Uterus (tissue), 4 donors: Measurements from ENCODE around the gene PRAF2. TPM values are rescaled to one million over a fixed set of nuclear protein-coding genes. Genes with fewer than 3 reads are reported as not detected.
A peak's percentile ranks its signal among the peaks of the same experiment; 100 is the strongest.

ENCODE experiments used
- DNase-seq, 2 donors: peaks; one replicate each; pipeline ENCODE4 v3.0.0-alpha.2; 2019 to 2020
- H3K27ac ChIP-seq, 2 donors: fragments of 200-600 bp; sonication (generic); 1 replicate in 1 of 2; 2 replicates in 1 of 2; pipeline ENCODE4 v1.5.1; 2016 to 2018
- H3K27me3 ChIP-seq, 2 donors: fragments of 200-600 bp; sonication (generic); one replicate each; pipeline ENCODE4 v1.5.1; 2018 to 2019; ENCODE audit warnings: control low read depth in 1 of 2
- H3K36me3 ChIP-seq, 2 donors: fragments of 200-600 bp; sonication (generic); one replicate each; pipeline ENCODE4 v1.5.1; 2019; ENCODE audit warnings: control low read depth in 1 of 2
- H3K4me1 ChIP-seq, 2 donors: fragments of 200-600 bp; sonication (generic); one replicate each; pipeline ENCODE4 v1.5.1; 2018 to 2019; ENCODE audit warnings: control low read depth in 1 of 2
- H3K4me3 ChIP-seq, 2 donors: fragments of 200-600 bp; sonication (generic); 1 replicate in 1 of 2; 2 replicates in 1 of 2; pipeline ENCODE4 v1.5.1; 2018 to 2019; ENCODE audit warnings: mild to moderate bottlenecking in 1 of 2
- H3K9me3 ChIP-seq, 2 donors: fragments of 200-600 bp; sonication (generic); one replicate each; pipeline ENCODE4 v1.5.1; 2019; ENCODE audit warnings: control low read depth in 1 of 2
- POLR2A ChIP-seq, 2 donors: fragments of 450-650 bp; IDR thresholded peaks; one replicate each; pipeline ENCODE4 v1.6.1; 2016; ENCODE audit warnings: antibody characterized with exemption in 2 of 2, mild to moderate bottlenecking in 1 of 2, moderate library complexity in 1 of 2
- intact Hi-C: fragments of 100-400 bp; cut with DNase I; formaldehyde crosslinking; loops from one replicate; pipeline ENCODE4 v1.15.1; 2023; ENCODE audit warnings: low total_unique reads
- total RNA-seq, 4 donors: library from RNA; depleted of rRNA in 3 of 4; stranded (reverse); fragments of >200 nt in 3 of 4; gene quantifications; one replicate each; pipeline versions ENCODE4 v1.1.0 to v1.2.4, GENCODE V29; 2014 to 2023
- TF ChIP-seq, protein P1 (sequence below), 4 experiments: fragments of 200-600 bp in 2 of 4; fragments of 450-650 bp in 2 of 4; sonication (generic) in 2 of 4; IDR thresholded peaks; one replicate each; pipeline ENCODE4 v1.5.1; 2016 to 2019; ENCODE audit warnings: antibody characterized with exemption in 4 of 4, mild to moderate bottlenecking in 2 of 4, moderate library complexity in 1 of 4
- donor health status: DM: yes; HTN: yes; CAD: no.

The PRAF2 gene
- total RNA-seq, 4 donors from 2014 or later = 0.77 to 45.2 (median 23.8) TPM

DNA sequence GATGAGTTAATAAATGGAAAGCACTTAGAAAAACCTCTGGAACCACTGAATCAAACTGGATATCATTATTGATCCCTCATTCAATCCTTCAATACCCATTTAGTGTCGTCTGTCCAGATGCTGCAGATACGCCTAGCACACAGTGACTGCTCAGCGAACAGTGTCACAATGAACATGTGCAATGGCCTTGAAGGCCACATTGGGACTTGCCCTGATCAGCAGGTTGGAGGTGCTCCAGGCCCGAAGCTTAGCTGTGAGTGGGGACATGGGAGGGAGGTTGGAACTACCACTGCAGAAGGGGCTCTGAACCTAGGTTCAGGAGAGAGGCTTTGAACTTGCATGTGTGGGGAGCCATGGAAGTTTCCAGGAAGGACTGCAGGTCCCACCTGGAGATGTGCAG lies 32.5 kb upstream of the PRAF2 start:
- intact Hi-C loops = no loop called here
- DNase-seq = no peak
- Histone ChIP-seq H3K27me3 (no peaks in the 10 kb centered on the region), H3K36me3 (no peaks in the 10 kb centered on the region), H3K4me3 (no peak overlapping the region), H3K9me3 (no peaks in the 10 kb centered on the region), H3K4me1 (no peaks in the 10 kb centered on the region), H3K27ac (no peak overlapping the region)
- TF ChIP-seq, protein P1, sequence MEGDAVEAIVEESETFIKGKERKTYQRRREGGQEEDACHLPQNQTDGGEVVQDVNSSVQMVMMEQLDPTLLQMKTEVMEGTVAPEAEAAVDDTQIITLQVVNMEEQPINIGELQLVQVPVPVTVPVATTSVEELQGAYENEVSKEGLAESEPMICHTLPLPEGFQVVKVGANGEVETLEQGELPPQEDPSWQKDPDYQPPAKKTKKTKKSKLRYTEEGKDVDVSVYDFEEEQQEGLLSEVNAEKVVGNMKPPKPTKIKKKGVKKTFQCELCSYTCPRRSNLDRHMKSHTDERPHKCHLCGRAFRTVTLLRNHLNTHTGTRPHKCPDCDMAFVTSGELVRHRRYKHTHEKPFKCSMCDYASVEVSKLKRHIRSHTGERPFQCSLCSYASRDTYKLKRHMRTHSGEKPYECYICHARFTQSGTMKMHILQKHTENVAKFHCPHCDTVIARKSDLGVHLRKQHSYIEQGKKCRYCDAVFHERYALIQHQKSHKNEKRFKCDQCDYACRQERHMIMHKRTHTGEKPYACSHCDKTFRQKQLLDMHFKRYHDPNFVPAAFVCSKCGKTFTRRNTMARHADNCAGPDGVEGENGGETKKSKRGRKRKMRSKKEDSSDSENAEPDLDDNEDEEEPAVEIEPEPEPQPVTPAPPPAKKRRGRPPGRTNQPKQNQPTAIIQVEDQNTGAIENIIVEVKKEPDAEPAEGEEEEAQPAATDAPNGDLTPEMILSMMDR (IDR thresholded peaks at IDR 0.05) = no peak
- no peak for TF ChIP-seq POLR2A (IDR thresholded peaks at IDR 0.05)

DNA sequence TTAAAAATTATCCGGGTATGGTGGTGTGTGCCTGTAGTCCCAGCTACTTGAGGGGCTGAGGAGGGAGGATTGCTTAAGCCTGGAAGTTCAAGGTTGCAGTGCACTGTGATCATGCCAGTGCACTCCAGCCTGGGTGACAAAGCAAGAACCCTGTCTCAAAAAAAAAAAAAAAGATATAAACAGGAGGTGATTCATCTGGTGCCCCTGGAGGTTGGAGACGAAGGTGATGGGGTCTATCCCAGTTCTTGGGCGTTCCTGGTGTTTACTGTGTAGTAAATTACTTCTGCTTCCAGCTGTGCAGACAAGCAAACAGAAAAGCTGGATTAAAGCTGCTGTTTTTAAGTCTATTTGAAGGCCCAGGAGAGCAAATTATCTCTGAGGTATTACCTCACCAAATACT lies 29.8 kb upstream of the PRAF2 start:
- Histone ChIP-seq H3K36me3 (no peaks in the 10 kb centered on the region), H3K4me3 (no peak overlapping the region), H3K27me3 (no peaks in the 10 kb centered on the region), H3K4me1 (no peaks in the 10 kb centered on the region), H3K27ac (no peak overlapping the region), H3K9me3 (no peaks in the 10 kb centered on the region)
- DNase-seq = no peak
- intact Hi-C loops = no loop called here
- no peak for TF ChIP-seq POLR2A (IDR thresholded peaks at IDR 0.05)
- TF ChIP-seq, protein P1 (IDR thresholded peaks at IDR 0.05) = no peak

DNA sequence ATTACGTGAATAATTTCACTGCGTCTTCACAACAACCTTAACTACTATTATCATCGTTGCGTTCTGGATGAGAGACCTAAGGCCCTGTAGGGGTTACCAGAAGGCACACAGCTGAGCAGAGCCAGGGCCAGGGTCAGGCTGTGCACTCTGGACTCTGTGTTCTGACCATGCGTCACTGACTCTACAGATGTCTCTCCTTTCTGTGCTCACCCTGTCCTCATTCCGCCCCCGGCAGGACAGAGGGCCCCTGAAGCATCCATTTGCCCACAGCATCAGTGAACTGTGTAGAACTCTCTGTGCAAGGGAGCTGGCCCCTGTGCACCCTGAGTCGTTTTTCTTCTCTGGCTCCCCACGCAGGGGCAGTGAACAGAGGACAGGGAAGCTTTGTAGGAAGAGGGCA lies 28.4 kb upstream of the PRAF2 start:
- H3K4me3 ChIP-seq = no peak overlapping the region
- H3K9me3 ChIP-seq = no peaks in the 10 kb centered on the region
- TF ChIP-seq, protein P1 (IDR thresholded peaks at IDR 0.05) = no peak
- no peak for TF ChIP-seq POLR2A (IDR thresholded peaks at IDR 0.05)
- H3K4me1 ChIP-seq = no peaks in the 10 kb centered on the region
- H3K27ac ChIP-seq = no peak overlapping the region
- H3K27me3 ChIP-seq = no peaks in the 10 kb centered on the region
- DNase-seq = no peak
- intact Hi-C loops = no loop called here
- H3K36me3 ChIP-seq = no peaks in the 10 kb centered on the region

DNA sequence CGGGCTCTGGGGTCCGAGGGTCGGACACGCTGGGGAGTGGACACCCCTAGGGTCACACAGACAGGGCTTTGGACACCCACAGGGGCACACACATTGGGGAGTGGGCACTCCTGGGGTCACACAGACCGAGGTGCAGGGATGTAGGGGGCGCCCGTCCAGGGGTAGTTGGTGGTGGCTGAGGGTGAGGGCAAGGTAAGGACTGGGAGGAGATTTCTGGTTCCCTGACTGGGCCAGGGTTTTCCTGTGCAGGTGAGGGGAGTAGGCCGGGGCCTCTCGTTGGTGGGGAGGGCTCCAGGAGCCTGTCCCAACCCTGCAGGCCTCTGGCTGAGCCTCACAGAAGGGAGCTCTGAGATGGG lies 27.8 kb upstream of the PRAF2 start:
- Histone ChIP-seq H3K4me1 (no peaks in the 10 kb centered on the region), H3K27ac (peak overlapping the region in 1 of 2 donors; percentile 82), H3K4me3 (peak overlapping the region; percentile 40 to 48), H3K36me3 (no peaks in the 10 kb centered on the region), H3K27me3 (no peaks in the 10 kb centered on the region), H3K9me3 (no peaks in the 10 kb centered on the region)
- no peak for TF ChIP-seq POLR2A (IDR thresholded peaks at IDR 0.05)
- TF ChIP-seq, protein P1 (IDR thresholded peaks at IDR 0.05) = no peak
- intact Hi-C loops = no loop called here
- no peak for DNase-seq

DNA sequence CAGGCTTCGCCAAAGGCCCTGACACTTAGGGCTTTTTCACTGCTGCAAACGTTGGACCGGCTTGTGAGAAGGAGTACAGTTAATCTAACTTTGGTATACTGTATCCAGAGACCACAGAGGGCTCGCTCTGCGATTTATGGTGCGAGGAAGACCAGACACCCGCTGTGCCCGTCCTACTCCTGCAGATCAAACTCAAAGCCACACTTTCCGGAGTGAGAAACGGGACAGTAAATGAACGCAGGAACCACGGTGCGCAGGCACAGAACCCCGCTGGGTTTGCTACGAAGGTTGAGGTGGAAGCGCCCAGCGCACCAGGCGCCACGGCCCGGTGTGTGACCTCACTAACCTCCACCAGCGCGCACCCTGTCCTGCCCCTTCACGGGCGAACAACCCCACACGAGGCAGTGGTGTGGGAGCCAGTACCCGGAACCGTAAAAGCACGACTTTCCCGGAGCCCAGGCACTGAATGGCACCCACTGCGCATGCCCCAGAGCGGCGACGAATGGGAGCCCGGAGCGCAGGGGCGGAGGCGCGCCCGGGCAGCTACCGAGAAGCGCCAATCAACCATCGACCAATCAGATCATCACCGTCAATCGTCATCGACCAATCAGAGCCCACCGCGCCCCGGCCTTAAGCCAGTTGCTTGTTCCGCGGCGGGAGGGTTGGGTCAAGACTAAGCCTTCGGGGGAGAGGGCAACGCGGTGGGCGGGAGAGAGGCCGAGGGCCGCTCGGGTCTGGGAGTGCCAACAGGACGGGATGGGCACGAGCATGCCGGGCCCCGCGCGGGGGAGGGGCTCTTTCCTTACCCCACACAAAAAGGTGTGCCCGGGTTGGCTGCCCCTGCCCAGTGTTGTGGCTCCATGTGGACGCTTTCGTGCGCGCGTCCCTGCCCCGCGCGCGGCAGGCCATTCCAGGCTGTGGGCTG lies 27.2 kb upstream of the PRAF2 start:
- Histone ChIP-seq H3K27me3 (no peaks in the 10 kb centered on the region), H3K27ac (peak overlapping the region; percentile 23 to 82), H3K4me3 (peak overlapping the region; percentile 40 to 57), H3K4me1 (no peaks in the 10 kb centered on the region), H3K9me3 (no peaks in the 10 kb centered on the region), H3K36me3 (no peaks in the 10 kb centered on the region)
- TF ChIP-seq, protein P1 (IDR thresholded peaks at IDR 0.05) = peak in 1 of 4 experiments; percentile 17
- TF ChIP-seq POLR2A (IDR thresholded peaks at IDR 0.05) = peak in 1 of 2 donors; percentile 54
- intact Hi-C loops = no loop called here
- peak; percentile 87 to 91 for DNase-seq
